Liver (tissue), 9 donors: ENCODE measurements around the gene FHIP2A. TPM values are rescaled to one million over a fixed set of nuclear protein-coding genes. Genes with fewer than 3 reads are reported as not detected.

ENCODE experiments used
- DNase-seq: peaks from one replicate; pipeline ENCODE4 v3.0.0-alpha.2; 2017; ENCODE audit warnings: low spot score
- H3K27ac ChIP-seq, 2 donors: one replicate each; pipeline ENCODE4 v1.7.0; 2013; ENCODE audit warnings: inconsistent platforms in 2 of 2, low read length in 2 of 2, control low read depth in 1 of 2, low read depth in 1 of 2, mild to moderate bottlenecking in 1 of 2
- H3K27me3 ChIP-seq, 4 donors: one replicate each; pipeline versions ENCODE4 v1.6.1 to v1.7.0; 2013; ENCODE audit warnings: low read length in 3 of 4, inconsistent platforms in 1 of 4, mild to moderate bottlenecking in 1 of 4, moderate library complexity in 1 of 4; ENCODE audit not compliant: control insufficient read depth in 4 of 4, insufficient read depth in 4 of 4
- H3K36me3 ChIP-seq, 4 donors: one replicate each; pipeline versions ENCODE4 v1.6.1 to v1.7.0; 2013; ENCODE audit warnings: low read length in 3 of 4, mild to moderate bottlenecking in 3 of 4, low read depth in 1 of 4, moderate library complexity in 1 of 4; ENCODE audit not compliant: control insufficient read depth in 4 of 4, insufficient read depth in 3 of 4
- H3K4me1 ChIP-seq, 4 donors: one replicate each; pipeline versions ENCODE4 v1.6.1 to v1.7.0; 2013; ENCODE audit warnings: low read length in 3 of 4, mild to moderate bottlenecking in 3 of 4, moderate library complexity in 1 of 4; ENCODE audit not compliant: control insufficient read depth in 4 of 4, insufficient read depth in 4 of 4
- H3K4me3 ChIP-seq, 3 donors: one replicate each; pipeline versions ENCODE4 v1.6.1 to v1.7.0; 2013; ENCODE audit warnings: low read length in 3 of 3, control low read depth in 1 of 3, low read depth in 1 of 3, mild to moderate bottlenecking in 1 of 3
- H3K9ac ChIP-seq, 2 donors: one replicate each; pipeline ENCODE4 v1.7.0; 2013; ENCODE audit warnings: low read length in 2 of 2, mild to moderate bottlenecking in 2 of 2, moderate library complexity in 2 of 2, control low read depth in 1 of 2, low read depth in 1 of 2
- H3K9me3 ChIP-seq, 4 donors: one replicate each; pipeline versions ENCODE4 v1.6.1 to v1.7.0; 2013; ENCODE audit warnings: low read length in 3 of 4; ENCODE audit not compliant: control insufficient read depth in 4 of 4
- ATF3 ChIP-seq: IDR thresholded peaks from 2 replicates; pipeline ENCODE4 v1.6.1; 2016; ENCODE audit warnings: antibody characterized with exemption
- EGR1 ChIP-seq, 2 donors: IDR thresholded peaks; 2 replicates each; pipeline ENCODE4 v1.6.1; 2016 to 2018; ENCODE audit warnings: antibody characterized with exemption in 2 of 2, low read depth in 2 of 2
- FOXA1 ChIP-seq: IDR thresholded peaks from 2 replicates; pipeline ENCODE4 v1.6.1; 2016; ENCODE audit warnings: antibody characterized with exemption
- FOXA2 ChIP-seq: IDR thresholded peaks from 2 replicates; pipeline ENCODE4 v1.6.1; 2016; ENCODE audit warnings: antibody characterized with exemption
- GABPA ChIP-seq, 2 donors: IDR thresholded peaks in 1 of 2; conservative IDR thresholded peaks in 1 of 2; 2 replicates each; pipeline ENCODE4 v1.6.1; 2016; ENCODE audit warnings: antibody characterized with exemption in 2 of 2, mild to moderate bottlenecking in 1 of 2, moderate library complexity in 1 of 2
- JUND ChIP-seq, 2 donors: IDR thresholded peaks; 2 replicates each; pipeline ENCODE4 v1.6.1; 2016; ENCODE audit warnings: antibody characterized with exemption in 2 of 2
- NR2F2 ChIP-seq: IDR thresholded peaks from 2 replicates; pipeline ENCODE4 v1.6.1; 2016; ENCODE audit warnings: antibody characterized with exemption
- REST ChIP-seq: IDR thresholded peaks from 2 replicates; pipeline ENCODE4 v1.6.1; 2016; ENCODE audit warnings: antibody characterized with exemption, mild to moderate bottlenecking
- RXRA ChIP-seq, 2 donors: IDR thresholded peaks; 2 replicates each; pipeline ENCODE4 v1.6.1; 2017 to 2018; ENCODE audit warnings: antibody characterized with exemption in 2 of 2, mild to moderate bottlenecking in 1 of 2
- SP1 ChIP-seq: IDR thresholded peaks from 2 replicates; pipeline ENCODE4 v1.6.1; 2018; ENCODE audit warnings: antibody characterized with exemption, mild to moderate bottlenecking
- TAF1 ChIP-seq: conservative IDR thresholded peaks from 2 replicates; pipeline ENCODE4 v1.6.1; 2016; ENCODE audit warnings: antibody characterized with exemption, mild to moderate bottlenecking
- YY1 ChIP-seq: IDR thresholded peaks from 2 replicates; pipeline ENCODE4 v1.6.1; 2016; ENCODE audit warnings: antibody characterized with exemption, mild to moderate bottlenecking
- whole genome bisulfite sequencing: extraction: QIAGEN DNeasy Blood & Tissue Kit; methylation state at CpG from one replicate; pipeline ENCODE4 v1.1.7; 2013; 5-methylcytosine and 5-hydroxymethylcytosine counted together
- polyA plus RNA-seq, 2 donors: library from polyadenylated mRNA; stranded (reverse) in 1 of 2; unstranded in 1 of 2; fragments of 200-250 nt in 1 of 2; fragments of >200 nt in 1 of 2; fragmentation: Nextera tagmentation in 1 of 2; extraction: Ambion mirVana in 1 of 2; gene quantifications; one replicate each; pipeline versions ENCODE4 v1.2.1 to v1.2.3, GENCODE V29; 2013 to 2015
- total RNA-seq, 2 donors: library from RNA; depleted of rRNA; stranded (reverse); fragments of >200 nt; gene quantifications; one replicate each; pipeline ENCODE4 v1.2.3, GENCODE V29; 2014
- TF ChIP-seq, protein P1 (sequence below): fragments of 150-350 bp; IDR thresholded peaks from 2 replicates; pipeline ENCODE4 v1.5.1; 2017; ENCODE audit warnings: improper control_type of control experiment, low read depth, low read length; ENCODE audit not compliant: missing input control
- TF ChIP-seq, protein P2 (sequence below): IDR thresholded peaks from 2 replicates; pipeline ENCODE4 v1.6.1; 2016; ENCODE audit warnings: antibody characterized with exemption
- TF ChIP-seq, protein P3 (sequence below): IDR thresholded peaks from 2 replicates; pipeline ENCODE4 v1.6.1; 2016; ENCODE audit warnings: antibody characterized with exemption
- donor health status: healthy.
- donor health status: healthy.
- donor health status: healthy.
- donor health status: healthy.
- donor health status: healthy.

FHIP2A gene
- total and polyA plus RNA-seq, 4 donors: 8.0 to 21.1 (median 13.3) TPM

GRCh38 chr10:114870486-114870885, 48.9 kb downstream of the FHIP2A start:
- H3K4me3 ChIP-seq: no peak overlapping the region
- H3K27me3 ChIP-seq: no peaks in the 10 kb centered on the region
- 96% methylated on average over 3 of the region's 3 CpGs for WGBS
- no peak overlapping the region for H3K27ac ChIP-seq
- no peak overlapping the region for H3K9ac ChIP-seq
- H3K9me3 ChIP-seq: no peaks in the 10 kb centered on the region
- TF ChIP-seq, protein P1, sequence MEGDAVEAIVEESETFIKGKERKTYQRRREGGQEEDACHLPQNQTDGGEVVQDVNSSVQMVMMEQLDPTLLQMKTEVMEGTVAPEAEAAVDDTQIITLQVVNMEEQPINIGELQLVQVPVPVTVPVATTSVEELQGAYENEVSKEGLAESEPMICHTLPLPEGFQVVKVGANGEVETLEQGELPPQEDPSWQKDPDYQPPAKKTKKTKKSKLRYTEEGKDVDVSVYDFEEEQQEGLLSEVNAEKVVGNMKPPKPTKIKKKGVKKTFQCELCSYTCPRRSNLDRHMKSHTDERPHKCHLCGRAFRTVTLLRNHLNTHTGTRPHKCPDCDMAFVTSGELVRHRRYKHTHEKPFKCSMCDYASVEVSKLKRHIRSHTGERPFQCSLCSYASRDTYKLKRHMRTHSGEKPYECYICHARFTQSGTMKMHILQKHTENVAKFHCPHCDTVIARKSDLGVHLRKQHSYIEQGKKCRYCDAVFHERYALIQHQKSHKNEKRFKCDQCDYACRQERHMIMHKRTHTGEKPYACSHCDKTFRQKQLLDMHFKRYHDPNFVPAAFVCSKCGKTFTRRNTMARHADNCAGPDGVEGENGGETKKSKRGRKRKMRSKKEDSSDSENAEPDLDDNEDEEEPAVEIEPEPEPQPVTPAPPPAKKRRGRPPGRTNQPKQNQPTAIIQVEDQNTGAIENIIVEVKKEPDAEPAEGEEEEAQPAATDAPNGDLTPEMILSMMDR: no peak
- TF ChIP-seq YY1 (no peak), REST (no peak), FOXA1 (no peak), FOXA2 (no peak)
- TF ChIP-seq, protein P2, sequence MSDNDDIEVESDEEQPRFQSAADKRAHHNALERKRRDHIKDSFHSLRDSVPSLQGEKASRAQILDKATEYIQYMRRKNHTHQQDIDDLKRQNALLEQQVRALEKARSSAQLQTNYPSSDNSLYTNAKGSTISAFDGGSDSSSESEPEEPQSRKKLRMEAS: no peak
- no peaks in the 10 kb centered on the region for H3K4me1 ChIP-seq
- H3K36me3 ChIP-seq: no peaks in the 10 kb centered on the region
- no peak for DNase-seq

GRCh38 chr10:114871379-114871778, 49.8 kb downstream of the FHIP2A start:
- Histone ChIP-seq H3K27ac (no peak overlapping the region), H3K4me3 (no peak overlapping the region), H3K9me3 (no peaks in the 10 kb centered on the region), H3K9ac (no peak overlapping the region), H3K4me1 (peaks cover 0 to 4% (median under 1%) of the 10 kb centered on the region in 4 donors), H3K27me3 (no peaks in the 10 kb centered on the region), H3K36me3 (no peaks in the 10 kb centered on the region)
- DNase-seq: no peak
- WGBS: 93% methylated on average over 2 of the region's 2 CpGs
- TF ChIP-seq REST: no peak
- TF ChIP-seq FOXA1: no peak
- TF ChIP-seq ATF3: no peak
- TF ChIP-seq JUND (IDR thresholded peaks at IDR 0.05): no peak
- TF ChIP-seq NR2F2: no peak
- TF ChIP-seq EGR1 (IDR thresholded peaks at IDR 0.05; ENCODE audit: low read depth in 2 of 2): no peak
- TF ChIP-seq RXRA (IDR thresholded peaks at IDR 0.05): no peak
- TF ChIP-seq TAF1: no peak
- no peak for TF ChIP-seq GABPA (IDR thresholded peaks at IDR 0.05 in 1 of 2, conservative IDR thresholded peaks at IDR 0.05 in 1 of 2)
- TF ChIP-seq, protein P2: no peak
- TF ChIP-seq, protein P3, sequence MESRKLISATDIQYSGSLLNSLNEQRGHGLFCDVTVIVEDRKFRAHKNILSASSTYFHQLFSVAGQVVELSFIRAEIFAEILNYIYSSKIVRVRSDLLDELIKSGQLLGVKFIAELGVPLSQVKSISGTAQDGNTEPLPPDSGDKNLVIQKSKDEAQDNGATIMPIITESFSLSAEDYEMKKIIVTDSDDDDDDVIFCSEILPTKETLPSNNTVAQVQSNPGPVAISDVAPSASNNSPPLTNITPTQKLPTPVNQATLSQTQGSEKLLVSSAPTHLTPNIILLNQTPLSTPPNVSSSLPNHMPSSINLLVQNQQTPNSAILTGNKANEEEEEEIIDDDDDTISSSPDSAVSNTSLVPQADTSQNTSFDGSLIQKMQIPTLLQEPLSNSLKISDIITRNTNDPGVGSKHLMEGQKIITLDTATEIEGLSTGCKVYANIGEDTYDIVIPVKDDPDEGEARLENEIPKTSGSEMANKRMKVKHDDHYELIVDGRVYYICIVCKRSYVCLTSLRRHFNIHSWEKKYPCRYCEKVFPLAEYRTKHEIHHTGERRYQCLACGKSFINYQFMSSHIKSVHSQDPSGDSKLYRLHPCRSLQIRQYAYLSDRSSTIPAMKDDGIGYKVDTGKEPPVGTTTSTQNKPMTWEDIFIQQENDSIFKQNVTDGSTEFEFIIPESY: no peak
- no peak for TF ChIP-seq SP1
